WTC11 (cell line): ENCODE results near the gene OCIAD1. TPM values are rescaled to one million over a fixed set of nuclear protein-coding genes. Genes with fewer than 3 reads are reported as not detected.
A peak's percentile ranks its signal among the peaks of the same experiment; 100 is the strongest.

Source experiments
- CBFB ChIP-seq: sonication (generic); formaldehyde crosslinking; IDR thresholded peaks from 2 replicates; pipeline ENCODE4 v1.8.1; 2022; ENCODE audit warnings: mild to moderate bottlenecking, low read depth, missing genetic modification reagents
- CREM ChIP-seq: sonication (generic); formaldehyde crosslinking; IDR thresholded peaks from 2 replicates; pipeline ENCODE4 v1.8.1; 2022; ENCODE audit warnings: mild to moderate bottlenecking, missing genetic modification reagents, moderate library complexity
- ELF4 ChIP-seq: sonication (generic); formaldehyde crosslinking; IDR thresholded peaks from 2 replicates; pipeline ENCODE4 v1.8.1; 2022; ENCODE audit warnings: low read depth, mild to moderate bottlenecking, moderate library complexity, missing genetic modification reagents
- ESRRA ChIP-seq: sonication (generic); formaldehyde crosslinking; IDR thresholded peaks from 2 replicates; pipeline ENCODE4 v1.8.1; 2022; ENCODE audit warnings: mild to moderate bottlenecking, missing genetic modification reagents, borderline replicate concordance
- FOXP1 ChIP-seq: sonication (generic); formaldehyde crosslinking; IDR thresholded peaks from 2 replicates; pipeline ENCODE4 v1.8.0; 2022; ENCODE audit warnings: missing genetic modification reagents, mild to moderate bottlenecking, moderate library complexity, borderline replicate concordance
- GABPB1 ChIP-seq: sonication (generic); formaldehyde crosslinking; IDR thresholded peaks from 2 replicates; pipeline ENCODE4 v1.8.1; 2023; ENCODE audit warnings: mild to moderate bottlenecking, missing genetic modification reagents
- HMGA2 ChIP-seq: fragments of 250-450 bp; sonication (Bioruptor Pico); IDR thresholded peaks from 2 replicates; pipeline ENCODE4 v1.4.0; 2021; ENCODE audit warnings: mild to moderate bottlenecking, moderate library complexity
- JAZF1 ChIP-seq: fragments of 250-450 bp; sonication (Bioruptor Pico); IDR thresholded peaks from 2 replicates; pipeline ENCODE4 v1.9.0; 2021; ENCODE audit warnings: moderate library complexity, mild to moderate bottlenecking, inconsistent platforms
- JUN ChIP-seq: sonication (generic); formaldehyde crosslinking; IDR thresholded peaks from 2 replicates; pipeline ENCODE4 v1.8.0; 2023; ENCODE audit warnings: mild to moderate bottlenecking, missing genetic modification reagents
- MXD4 ChIP-seq: fragments of 250-450 bp; sonication (Bioruptor Pico); IDR thresholded peaks from 2 replicates; pipeline ENCODE4 v1.8.0; 2021; ENCODE audit warnings: mild to moderate bottlenecking, moderate library complexity, borderline replicate concordance
- MYBL2 ChIP-seq: sonication (generic); formaldehyde crosslinking; IDR thresholded peaks from 2 replicates; pipeline ENCODE4 v1.8.1; 2023; ENCODE audit warnings: mild to moderate bottlenecking, moderate library complexity, missing genetic modification reagents
- NR1H2 ChIP-seq: sonication (generic); formaldehyde crosslinking; IDR thresholded peaks from 2 replicates; pipeline ENCODE4 v1.9.0; 2021; ENCODE audit warnings: mild to moderate bottlenecking, moderate library complexity, missing genetic modification reagents
- OVOL2 ChIP-seq: fragments of 250-450 bp; sonication (Bioruptor Pico); IDR thresholded peaks from 2 replicates; pipeline ENCODE4 v1.9.0; 2021; ENCODE audit warnings: mild to moderate bottlenecking, borderline replicate concordance
- RORB ChIP-seq: fragments of 250-450 bp; sonication (Bioruptor Pico); IDR thresholded peaks from 2 replicates; pipeline ENCODE4 v1.9.0; 2021; ENCODE audit warnings: mild to moderate bottlenecking
- SMAD3 ChIP-seq: sonication (generic); formaldehyde crosslinking; IDR thresholded peaks from 2 replicates; pipeline ENCODE4 v1.8.0; 2022; ENCODE audit warnings: missing genetic modification reagents, mild to moderate bottlenecking, borderline replicate concordance
- SMAD4 ChIP-seq: sonication (generic); formaldehyde crosslinking; IDR thresholded peaks from 2 replicates; pipeline ENCODE4 v1.8.0; 2022; ENCODE audit warnings: mild to moderate bottlenecking, missing genetic modification reagents
- TCF7 ChIP-seq: sonication (generic); formaldehyde crosslinking; IDR thresholded peaks from 2 replicates; pipeline ENCODE4 v1.8.0; 2022; ENCODE audit warnings: mild to moderate bottlenecking, low read depth, missing genetic modification reagents, moderate library complexity
- ZNF121 ChIP-seq: sonication (generic); formaldehyde crosslinking; IDR thresholded peaks from 2 replicates; pipeline ENCODE4 v1.8.0; 2023; ENCODE audit warnings: missing genetic modification reagents
- ZNF138 ChIP-seq: sonication (generic); formaldehyde crosslinking; conservative IDR thresholded peaks from 2 replicates; pipeline ENCODE4 v1.8.1; 2022; ENCODE audit warnings: mild to moderate bottlenecking, moderate library complexity, missing genetic modification reagents
- ZNF232 ChIP-seq: sonication (generic); formaldehyde crosslinking; IDR thresholded peaks from 2 replicates; pipeline ENCODE4 v1.8.0; 2022; ENCODE audit warnings: mild to moderate bottlenecking, missing genetic modification reagents
- ZNF263 ChIP-seq: sonication (generic); formaldehyde crosslinking; IDR thresholded peaks from 2 replicates; pipeline ENCODE4 v1.8.1; 2022; ENCODE audit warnings: low read depth, mild to moderate bottlenecking, moderate library complexity, missing genetic modification reagents
- ZNF423 ChIP-seq: fragments of 250-450 bp; sonication (Bioruptor Pico); IDR thresholded peaks from 2 replicates; pipeline ENCODE4 v2.1.2; 2022; ENCODE audit warnings: mild to moderate bottlenecking, moderate library complexity
- ZNF671 ChIP-seq: fragments of 250-450 bp; sonication (Bioruptor Pico); IDR thresholded peaks from 2 replicates; pipeline ENCODE4 v1.8.0; 2021; ENCODE audit warnings: mild to moderate bottlenecking
- total RNA-seq: library from RNA; stranded (reverse); gene quantifications from 3 replicates; pipeline ENCODE4 v1.2.3, GENCODE V29; 2021
- TF ChIP-seq, protein P1 (sequence below): fragments of 200-600 bp; IDR thresholded peaks from 2 replicates; pipeline ENCODE4 v1.8.0; 2022; ENCODE audit warnings: antibody characterized with exemption
- TF ChIP-seq, protein P2 (sequence below): sonication (generic); formaldehyde crosslinking; IDR thresholded peaks from 2 replicates; pipeline ENCODE4 v1.8.0; 2022; ENCODE audit warnings: mild to moderate bottlenecking, missing genetic modification reagents
- TF ChIP-seq, protein P3 (sequence below): sonication (generic); formaldehyde crosslinking; IDR thresholded peaks from 2 replicates; pipeline ENCODE4 v1.8.0; 2023; ENCODE audit warnings: missing genetic modification reagents
- TF ChIP-seq, protein P4 (sequence below): sonication (generic); formaldehyde crosslinking; conservative IDR thresholded peaks from 2 replicates; pipeline ENCODE4 v1.8.1; 2022; ENCODE audit warnings: mild to moderate bottlenecking, missing genetic modification reagents
- TF ChIP-seq, protein P5 (sequence below): sonication (generic); formaldehyde crosslinking; IDR thresholded peaks from 2 replicates; pipeline ENCODE4 v1.8.0; 2022; ENCODE audit warnings: mild to moderate bottlenecking, missing genetic modification reagents
- TF ChIP-seq, protein P6 (sequence below): sonication (generic); formaldehyde crosslinking; IDR thresholded peaks from 2 replicates; pipeline ENCODE4 v1.8.1; 2023; ENCODE audit warnings: mild to moderate bottlenecking, missing genetic modification reagents, moderate library complexity
- TF ChIP-seq, protein P7 (sequence below): sonication (generic); formaldehyde crosslinking; IDR thresholded peaks from 2 replicates; pipeline ENCODE4 v1.8.1; 2022; ENCODE audit warnings: low read depth, missing genetic modification reagents, borderline replicate concordance
- TF ChIP-seq, protein P8 (sequence below): sonication (generic); formaldehyde crosslinking; IDR thresholded peaks from 2 replicates; pipeline ENCODE4 v1.8.1; 2023; ENCODE audit warnings: mild to moderate bottlenecking, missing genetic modification reagents, moderate library complexity

Gene OCIAD1
- total RNA-seq, 1 experiment from 2014 or later = 135 TPM

DNA sequence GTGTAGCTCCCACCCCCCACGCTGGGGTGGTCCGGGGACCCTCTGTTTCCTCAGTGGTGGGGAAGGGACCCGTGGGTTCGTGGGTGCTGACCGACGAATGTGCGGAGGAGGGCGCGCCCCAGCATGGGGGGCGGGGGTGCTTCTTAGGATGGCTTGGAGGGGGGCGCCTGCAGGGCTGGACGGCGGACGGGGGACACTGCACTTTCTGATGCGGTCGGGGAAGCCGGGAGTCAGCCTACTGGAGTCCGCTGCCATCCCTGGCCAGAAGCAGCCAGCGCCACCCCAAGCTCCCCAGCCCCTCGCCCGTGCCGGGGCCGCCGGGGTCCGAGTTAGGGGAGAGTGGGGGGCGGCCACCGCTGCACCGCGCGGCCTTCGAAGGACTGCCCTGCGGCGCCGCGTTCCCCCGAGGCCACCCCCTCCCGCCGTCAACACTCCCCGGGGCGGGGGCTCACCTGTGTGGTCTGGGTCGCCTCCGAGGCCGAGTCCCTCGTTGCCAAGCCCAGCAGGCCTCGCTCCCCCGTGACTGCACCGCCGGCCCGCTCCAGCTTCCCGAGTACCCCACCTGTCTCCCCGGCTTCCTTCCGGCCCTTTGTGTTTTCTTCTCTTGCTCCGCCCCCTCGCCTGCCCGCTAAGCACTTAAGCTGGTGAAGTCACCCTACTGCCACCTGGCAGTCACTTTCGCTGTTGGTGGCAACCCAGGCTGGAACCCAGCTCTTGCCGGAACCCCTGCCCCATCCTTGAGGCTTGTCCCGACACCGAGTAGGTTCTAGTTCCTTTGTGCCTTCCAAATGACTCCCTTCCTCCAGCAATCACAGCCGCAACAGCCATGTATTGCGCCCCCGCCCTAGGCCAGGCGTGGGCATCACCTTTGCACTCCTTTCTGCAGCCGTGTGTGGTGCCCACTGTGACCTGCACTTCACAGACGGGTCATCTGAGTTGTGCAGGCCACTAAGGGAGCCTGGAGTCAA is 75.6 kb downstream of the OCIAD1 start, which contains the start of gene OCIAD2 (continued):
- no peak for TF ChIP-seq ZNF232 (CRISPR knock-in tag)
- TF ChIP-seq, protein P1, sequence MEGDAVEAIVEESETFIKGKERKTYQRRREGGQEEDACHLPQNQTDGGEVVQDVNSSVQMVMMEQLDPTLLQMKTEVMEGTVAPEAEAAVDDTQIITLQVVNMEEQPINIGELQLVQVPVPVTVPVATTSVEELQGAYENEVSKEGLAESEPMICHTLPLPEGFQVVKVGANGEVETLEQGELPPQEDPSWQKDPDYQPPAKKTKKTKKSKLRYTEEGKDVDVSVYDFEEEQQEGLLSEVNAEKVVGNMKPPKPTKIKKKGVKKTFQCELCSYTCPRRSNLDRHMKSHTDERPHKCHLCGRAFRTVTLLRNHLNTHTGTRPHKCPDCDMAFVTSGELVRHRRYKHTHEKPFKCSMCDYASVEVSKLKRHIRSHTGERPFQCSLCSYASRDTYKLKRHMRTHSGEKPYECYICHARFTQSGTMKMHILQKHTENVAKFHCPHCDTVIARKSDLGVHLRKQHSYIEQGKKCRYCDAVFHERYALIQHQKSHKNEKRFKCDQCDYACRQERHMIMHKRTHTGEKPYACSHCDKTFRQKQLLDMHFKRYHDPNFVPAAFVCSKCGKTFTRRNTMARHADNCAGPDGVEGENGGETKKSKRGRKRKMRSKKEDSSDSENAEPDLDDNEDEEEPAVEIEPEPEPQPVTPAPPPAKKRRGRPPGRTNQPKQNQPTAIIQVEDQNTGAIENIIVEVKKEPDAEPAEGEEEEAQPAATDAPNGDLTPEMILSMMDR = no peak
- TF ChIP-seq, protein P2, sequence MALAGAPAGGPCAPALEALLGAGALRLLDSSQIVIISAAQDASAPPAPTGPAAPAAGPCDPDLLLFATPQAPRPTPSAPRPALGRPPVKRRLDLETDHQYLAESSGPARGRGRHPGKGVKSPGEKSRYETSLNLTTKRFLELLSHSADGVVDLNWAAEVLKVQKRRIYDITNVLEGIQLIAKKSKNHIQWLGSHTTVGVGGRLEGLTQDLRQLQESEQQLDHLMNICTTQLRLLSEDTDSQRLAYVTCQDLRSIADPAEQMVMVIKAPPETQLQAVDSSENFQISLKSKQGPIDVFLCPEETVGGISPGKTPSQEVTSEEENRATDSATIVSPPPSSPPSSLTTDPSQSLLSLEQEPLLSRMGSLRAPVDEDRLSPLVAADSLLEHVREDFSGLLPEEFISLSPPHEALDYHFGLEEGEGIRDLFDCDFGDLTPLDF (CRISPR knock-in tag) = no peak
- TF ChIP-seq RORB (CRISPR knock-in tag) = no peak
- TF ChIP-seq, protein P3, sequence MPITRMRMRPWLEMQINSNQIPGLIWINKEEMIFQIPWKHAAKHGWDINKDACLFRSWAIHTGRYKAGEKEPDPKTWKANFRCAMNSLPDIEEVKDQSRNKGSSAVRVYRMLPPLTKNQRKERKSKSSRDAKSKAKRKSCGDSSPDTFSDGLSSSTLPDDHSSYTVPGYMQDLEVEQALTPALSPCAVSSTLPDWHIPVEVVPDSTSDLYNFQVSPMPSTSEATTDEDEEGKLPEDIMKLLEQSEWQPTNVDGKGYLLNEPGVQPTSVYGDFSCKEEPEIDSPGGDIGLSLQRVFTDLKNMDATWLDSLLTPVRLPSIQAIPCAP (CRISPR knock-in tag) = peak; percentile 73
- TF ChIP-seq, protein P4, sequence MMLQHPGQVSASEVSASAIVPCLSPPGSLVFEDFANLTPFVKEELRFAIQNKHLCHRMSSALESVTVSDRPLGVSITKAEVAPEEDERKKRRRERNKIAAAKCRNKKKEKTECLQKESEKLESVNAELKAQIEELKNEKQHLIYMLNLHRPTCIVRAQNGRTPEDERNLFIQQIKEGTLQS (CRISPR knock-in tag) = no peak
- no peak for TF ChIP-seq ZNF423
- TF ChIP-seq CREM (CRISPR knock-in tag) = no peak
- TF ChIP-seq, protein P5, sequence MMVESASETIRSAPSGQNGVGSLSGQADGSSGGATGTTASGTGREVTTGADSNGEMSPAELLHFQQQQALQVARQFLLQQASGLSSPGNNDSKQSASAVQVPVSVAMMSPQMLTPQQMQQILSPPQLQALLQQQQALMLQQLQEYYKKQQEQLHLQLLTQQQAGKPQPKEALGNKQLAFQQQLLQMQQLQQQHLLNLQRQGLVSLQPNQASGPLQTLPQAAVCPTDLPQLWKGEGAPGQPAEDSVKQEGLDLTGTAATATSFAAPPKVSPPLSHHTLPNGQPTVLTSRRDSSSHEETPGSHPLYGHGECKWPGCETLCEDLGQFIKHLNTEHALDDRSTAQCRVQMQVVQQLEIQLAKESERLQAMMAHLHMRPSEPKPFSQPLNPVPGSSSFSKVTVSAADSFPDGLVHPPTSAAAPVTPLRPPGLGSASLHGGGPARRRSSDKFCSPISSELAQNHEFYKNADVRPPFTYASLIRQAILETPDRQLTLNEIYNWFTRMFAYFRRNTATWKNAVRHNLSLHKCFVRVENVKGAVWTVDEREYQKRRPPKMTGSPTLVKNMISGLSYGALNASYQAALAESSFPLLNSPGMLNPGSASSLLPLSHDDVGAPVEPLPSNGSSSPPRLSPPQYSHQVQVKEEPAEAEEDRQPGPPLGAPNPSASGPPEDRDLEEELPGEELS (CRISPR knock-in tag) = peak; percentile 46; the same call in 1 of the 2 replicates
- TF ChIP-seq ZNF671 = no peak
- TF ChIP-seq OVOL2 (CRISPR knock-in tag) = no peak
- 0 out of 2 replicates have a peak, but pooled peaks have one; percentile 37 for TF ChIP-seq ELF4
- no peak for TF ChIP-seq ZNF138 (CRISPR knock-in tag)
- no peak for TF ChIP-seq ESRRA (CRISPR knock-in tag)
- TF ChIP-seq NR1H2 = no peak
- no peak for TF ChIP-seq HMGA2 (CRISPR knock-in tag)
- TF ChIP-seq ZNF263 (CRISPR knock-in tag) = no peak
- TF ChIP-seq SMAD4 = no peak
- no peak for TF ChIP-seq ZNF121 (CRISPR knock-in tag)
- no peak; the same call in 1 of the 2 replicates for TF ChIP-seq SMAD3 (CRISPR knock-in tag)
- TF ChIP-seq, protein P6, sequence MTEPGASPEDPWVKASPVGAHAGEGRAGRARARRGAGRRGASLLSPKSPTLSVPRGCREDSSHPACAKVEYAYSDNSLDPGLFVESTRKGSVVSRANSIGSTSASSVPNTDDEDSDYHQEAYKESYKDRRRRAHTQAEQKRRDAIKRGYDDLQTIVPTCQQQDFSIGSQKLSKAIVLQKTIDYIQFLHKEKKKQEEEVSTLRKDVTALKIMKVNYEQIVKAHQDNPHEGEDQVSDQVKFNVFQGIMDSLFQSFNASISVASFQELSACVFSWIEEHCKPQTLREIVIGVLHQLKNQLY (CRISPR knock-in tag) = no peak
- TF ChIP-seq FOXP1 = peak; percentile 87; the same call in 1 of the 2 replicates
- 0 out of 2 replicates have a peak, but pooled peaks have one; percentile 60 for TF ChIP-seq JUN
- TF ChIP-seq JAZF1 (CRISPR knock-in tag) = no peak
- TF ChIP-seq, protein P7, sequence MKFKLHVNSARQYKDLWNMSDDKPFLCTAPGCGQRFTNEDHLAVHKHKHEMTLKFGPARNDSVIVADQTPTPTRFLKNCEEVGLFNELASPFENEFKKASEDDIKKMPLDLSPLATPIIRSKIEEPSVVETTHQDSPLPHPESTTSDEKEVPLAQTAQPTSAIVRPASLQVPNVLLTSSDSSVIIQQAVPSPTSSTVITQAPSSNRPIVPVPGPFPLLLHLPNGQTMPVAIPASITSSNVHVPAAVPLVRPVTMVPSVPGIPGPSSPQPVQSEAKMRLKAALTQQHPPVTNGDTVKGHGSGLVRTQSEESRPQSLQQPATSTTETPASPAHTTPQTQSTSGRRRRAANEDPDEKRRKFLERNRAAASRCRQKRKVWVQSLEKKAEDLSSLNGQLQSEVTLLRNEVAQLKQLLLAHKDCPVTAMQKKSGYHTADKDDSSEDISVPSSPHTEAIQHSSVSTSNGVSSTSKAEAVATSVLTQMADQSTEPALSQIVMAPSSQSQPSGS = no peak
- 0 out of 2 replicates have a peak, but pooled peaks have one; percentile 44 for TF ChIP-seq TCF7 (CRISPR knock-in tag)
- TF ChIP-seq, protein P8, sequence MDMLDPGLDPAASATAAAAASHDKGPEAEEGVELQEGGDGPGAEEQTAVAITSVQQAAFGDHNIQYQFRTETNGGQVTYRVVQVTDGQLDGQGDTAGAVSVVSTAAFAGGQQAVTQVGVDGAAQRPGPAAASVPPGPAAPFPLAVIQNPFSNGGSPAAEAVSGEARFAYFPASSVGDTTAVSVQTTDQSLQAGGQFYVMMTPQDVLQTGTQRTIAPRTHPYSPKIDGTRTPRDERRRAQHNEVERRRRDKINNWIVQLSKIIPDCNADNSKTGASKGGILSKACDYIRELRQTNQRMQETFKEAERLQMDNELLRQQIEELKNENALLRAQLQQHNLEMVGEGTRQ = peak; percentile 41
- no peak for TF ChIP-seq CBFB (CRISPR knock-in tag)
- TF ChIP-seq MXD4 (CRISPR knock-in tag) = no peak
- TF ChIP-seq GABPB1 = no peak
- TF ChIP-seq MYBL2 (CRISPR knock-in tag) = peak; percentile 65; the same call in 1 of the 2 replicates
